NCI-H2171 (cell line): ENCODE results near the gene DLX4.

Experiments
- DNase-seq: peaks from one replicate; lab custom pipeline; 2025; lab: John Stamatoyannopoulos, UW

DLX4 gene

GRCh38 chr17:49946964-49947584 lies 21.9 kb upstream of the DLX4 start:
- no peak for DNase-seq

DNA sequence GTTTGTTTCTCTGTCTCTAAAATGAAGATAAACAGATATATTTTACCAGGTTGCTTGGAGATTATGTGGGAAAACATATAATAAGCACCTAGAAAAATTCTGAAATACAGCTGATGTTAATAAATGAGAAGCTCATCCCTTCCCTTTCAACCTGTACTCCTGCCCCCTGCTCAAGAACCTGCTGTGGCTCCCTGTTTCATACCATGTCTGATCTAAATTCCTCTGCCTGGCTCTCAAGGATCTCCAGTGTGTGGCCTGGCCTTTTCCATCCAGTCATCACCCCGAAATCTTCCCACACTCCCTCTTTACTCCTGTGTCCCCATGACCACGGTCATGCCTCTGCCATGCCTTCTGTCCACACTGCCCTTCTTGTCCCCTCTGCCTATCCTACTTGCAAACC lies 19.4 kb upstream of the DLX4 start:
- DNase-seq = no peak

DNA sequence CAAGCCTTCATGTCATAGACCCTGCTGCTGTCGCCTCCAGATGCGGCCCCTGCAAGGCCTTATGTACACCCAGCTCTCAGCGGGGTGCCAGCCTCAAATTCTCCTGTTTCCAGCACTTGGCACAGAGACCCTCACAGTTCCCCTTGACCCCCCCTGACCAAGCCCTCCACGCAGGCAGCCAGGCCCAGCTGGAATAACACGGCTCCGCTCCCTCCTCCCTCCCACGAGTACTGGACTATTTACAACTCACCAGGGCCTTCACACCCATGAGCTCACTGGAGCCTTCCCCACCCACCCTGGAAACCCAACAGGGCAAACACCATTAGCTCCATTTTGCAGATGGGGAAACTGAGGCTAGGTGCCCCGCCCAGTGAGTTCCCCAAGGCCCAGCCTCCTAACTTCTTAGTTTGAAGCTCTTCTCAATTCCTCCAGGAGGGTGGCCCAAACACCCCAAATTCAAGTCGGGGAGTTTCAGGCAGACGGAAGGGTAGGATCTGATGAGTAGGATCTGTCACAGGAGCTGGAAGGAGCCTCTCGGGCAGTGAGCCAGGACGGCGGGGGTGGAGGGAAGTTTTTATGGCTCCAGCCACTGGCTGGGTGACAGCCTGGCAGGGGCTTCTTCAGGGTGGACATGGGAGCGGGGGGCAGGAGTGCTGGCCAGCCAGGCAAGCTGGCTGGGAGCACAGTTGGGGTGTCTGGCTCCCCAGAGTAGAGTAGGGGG lies 17.5 kb upstream of the DLX4 start:
- no peak for DNase-seq

DNA sequence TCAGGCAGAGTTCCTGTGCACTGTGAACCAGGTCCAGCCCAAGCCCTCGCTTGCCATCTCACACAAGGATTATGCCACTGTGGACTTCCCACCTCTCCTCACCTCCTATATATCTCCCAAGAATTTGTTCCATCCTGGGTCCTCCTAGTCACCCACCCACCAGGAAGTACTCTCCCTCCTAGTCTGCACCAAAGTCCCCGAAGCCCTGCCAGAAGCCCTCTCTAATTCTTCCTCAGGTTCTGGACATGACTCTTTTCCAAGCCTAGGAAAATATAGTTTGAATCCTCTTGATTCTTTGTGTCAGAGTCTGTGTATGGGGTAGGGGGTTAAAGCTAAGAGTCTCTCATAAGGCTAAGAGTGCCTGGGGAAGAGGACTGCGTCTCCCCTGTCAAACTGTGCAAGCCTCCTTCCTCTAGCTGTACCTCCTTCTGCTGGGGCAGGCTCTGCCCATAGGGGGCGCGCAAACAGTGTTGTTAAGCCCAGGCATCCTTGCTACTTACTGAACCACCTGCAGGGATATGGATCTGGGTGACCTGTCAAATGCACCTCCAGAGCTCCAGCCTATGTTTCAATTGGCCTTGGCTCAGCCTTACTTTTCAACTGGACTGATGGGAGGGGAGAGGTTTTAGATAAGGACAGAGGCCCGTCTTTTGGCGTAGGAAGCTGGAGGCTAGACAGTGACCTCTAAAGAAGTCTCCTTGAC lies 16.6 kb upstream of the DLX4 start:
- no peak for DNase-seq

DNA sequence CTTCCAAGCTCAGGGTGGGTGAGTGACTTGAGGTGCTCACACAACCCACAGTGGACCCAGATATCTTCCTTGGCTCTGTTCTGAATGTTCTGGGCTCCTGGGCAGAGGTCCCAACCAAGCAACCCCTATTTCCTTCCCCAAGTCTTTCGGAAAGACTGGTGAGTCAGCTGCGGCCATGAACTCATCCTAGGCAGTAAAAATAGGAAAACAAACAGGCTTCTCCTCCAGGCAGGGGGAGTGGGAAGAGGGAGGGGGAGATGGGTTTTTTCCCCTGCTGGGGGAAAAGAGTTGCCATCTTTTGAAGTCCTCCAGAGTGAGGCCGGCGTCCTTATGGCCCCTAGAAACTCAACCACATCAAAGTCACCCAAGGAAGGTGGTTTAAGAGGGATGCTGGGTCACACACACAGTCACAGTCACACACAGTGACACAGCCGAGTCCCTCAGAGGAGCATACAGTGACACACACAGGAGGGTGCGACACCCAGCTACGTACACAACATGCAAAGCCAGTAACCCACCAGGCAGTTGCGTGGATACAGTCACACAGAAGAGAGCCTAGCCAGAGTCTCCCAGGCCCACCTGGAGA lies 16.0 kb upstream of the DLX4 start:
- no peak for DNase-seq

DNA sequence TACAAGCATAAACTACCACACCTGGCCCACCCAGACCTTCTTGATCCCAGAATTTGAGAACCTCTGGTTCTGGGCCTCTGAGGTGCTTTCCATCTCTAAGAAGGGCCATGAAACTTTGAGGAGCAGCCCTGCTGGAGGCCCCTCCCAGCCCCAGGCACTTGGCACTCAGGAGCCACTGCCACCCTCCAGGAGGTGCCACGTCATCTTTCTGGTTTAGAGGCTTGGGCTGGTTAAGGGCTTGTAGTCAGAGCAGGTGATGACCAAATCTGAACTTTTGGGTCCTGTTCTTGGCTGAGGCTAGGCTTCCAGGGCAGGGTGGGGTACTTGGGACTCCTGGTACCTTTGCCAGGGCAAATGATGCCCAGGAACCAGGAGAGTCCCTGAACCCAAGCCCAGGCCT lies 13.8 kb upstream of the DLX4 start:
- DNase-seq = no peak

DNA sequence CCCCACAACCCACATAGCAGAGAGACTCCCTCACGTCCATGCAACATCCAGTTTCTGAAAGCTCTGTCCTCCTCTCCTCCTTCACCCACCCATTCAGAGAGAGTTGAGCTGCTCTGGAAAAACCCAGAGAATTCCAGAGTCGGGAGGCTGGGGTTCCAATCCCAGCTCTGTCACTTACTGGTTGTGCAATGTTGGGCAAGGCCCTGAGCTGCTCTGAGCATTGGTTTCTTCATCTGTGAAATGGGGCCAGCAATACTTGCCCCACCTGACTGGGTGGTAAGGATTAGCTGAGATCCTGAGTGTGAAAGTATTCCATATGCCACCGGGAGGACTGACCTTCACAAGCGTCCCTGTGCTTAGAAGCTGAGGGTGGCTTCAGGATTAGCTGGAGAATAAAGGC lies 12.2 kb upstream of the DLX4 start:
- DNase-seq = no peak

DNA sequence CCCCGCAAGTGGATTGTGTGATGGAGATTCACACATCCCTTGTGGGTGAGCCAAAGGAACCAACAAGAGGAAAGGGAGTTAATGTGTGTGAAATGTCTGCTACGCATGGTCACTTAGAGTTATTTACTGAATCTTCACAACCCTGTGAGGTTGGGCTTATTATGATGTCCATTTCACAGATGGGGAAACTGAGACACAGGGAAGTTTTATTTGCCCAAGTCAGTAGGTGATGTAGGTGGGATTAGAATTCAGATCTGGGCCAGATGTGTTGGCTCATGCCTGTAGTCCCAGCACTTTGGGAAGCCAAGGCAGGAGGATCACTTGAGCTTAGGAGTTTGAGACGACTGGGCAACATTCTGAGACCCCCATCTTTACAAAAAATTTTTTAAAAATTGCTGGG lies 11.6 kb upstream of the DLX4 start:
- DNase-seq = no peak

- DNase-seq = no peak
These were observed 10.3 kb upstream of the DLX4 start for GRCh38 chr17:49958723-49959122.

DNA sequence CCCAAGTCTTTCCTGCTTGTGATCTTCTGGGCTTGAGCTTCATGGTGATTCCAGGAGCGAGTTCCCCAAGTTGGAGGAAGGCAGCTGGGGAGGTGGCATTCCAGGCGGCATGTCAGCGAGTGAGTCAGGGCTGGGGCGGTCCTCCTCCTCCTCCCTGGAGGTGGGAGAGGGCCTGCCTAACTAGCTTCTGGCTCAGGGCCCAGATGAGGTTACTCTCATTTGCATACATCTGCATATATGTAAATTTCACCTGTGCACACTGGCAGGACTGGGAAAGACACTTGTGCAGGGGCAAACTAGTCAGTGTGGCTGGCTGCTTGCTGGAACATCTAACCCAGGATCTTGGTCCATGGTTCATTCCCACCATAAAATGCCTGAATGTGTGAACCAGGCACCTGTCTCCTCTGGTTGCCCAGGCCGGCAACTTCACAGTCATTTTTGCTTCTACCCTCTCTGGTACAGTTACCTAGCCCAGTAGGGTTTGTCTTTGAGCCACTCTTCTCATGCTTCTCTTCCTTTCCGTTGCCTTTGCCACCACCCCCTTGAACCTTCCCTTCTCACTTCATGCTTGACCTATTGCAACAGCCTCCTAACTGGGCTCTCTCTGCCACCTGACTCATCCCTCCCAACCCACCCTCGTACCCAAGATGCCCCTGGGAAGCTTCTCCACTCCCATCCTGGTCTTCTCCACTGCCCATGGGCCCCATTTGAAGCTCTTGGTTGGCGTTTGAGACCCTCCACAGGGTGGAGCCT lies 9.6 kb upstream of the DLX4 start:
- no peak for DNase-seq

DNA sequence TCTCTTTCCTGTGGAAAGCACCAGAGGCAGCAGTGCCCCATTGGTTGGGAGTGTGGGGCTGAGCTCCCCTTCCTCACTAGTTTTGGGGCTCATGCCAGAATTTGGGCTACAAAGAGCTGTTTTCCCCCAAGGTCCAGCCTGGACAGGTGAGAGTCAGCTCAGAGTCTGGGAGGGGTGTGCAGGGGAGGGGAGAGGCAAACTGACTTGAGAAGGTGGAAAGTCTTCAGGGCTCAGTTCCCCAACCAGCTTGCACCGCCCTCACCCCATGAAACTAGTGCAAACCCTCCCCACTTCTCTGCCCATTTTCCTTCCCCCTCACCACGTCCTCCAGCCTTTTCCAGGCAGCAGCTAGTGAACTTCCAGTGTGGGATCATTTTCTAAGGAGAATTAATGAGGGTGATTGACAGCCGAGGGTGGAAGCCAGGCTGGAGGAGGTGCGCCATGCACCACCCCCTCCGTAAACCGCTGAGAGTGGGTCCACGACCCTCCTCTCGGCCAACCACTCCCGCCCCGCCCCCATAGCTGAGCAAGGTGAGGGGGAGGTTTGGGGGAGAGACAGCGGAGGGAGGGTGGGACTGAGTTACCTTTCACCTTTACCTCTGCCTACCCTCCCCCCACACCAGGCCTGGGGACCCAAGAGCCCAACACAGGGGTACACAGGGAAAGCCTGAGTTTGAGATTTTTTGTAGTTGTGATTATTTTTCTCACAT lies 6.2 kb upstream of the DLX4 start:
- DNase-seq = no peak

- DNase-seq = no peak
These were observed 5.7 kb upstream of the DLX4 start for GRCh38 chr17:49963309-49963625.

DNA sequence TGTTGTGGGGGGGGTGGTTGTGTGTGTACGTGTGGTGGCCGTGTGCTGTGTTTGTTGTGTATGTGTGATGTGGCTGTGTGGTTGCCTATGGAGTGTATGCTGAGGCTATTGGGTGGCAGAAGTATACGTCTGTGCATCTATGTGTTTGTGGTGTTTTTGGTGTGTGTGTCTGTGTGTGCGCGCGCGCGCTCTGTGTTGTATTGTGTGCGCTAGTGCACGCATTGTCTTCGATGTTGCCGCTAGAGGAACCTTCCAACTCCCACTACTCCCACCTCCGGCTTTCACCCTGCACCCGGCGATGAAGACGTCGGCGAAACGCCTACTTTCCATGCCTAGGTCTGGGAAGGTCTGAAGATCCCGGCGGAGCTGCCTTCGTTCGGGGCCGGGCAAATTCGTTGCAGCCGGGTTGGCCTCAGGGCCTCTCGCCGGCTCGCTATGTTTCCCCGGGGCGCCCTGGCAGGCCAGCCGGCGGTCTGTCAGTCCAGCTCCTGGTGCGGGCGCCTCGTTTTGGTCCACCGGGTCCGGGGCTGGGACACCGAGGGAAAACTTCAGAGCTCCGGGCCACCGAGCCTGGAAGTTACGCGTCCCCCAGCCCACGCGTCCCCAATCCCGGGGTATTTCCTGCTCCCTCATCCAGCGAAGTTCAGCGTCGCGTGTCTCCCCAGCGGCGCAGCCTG lies 5.2 kb upstream of the DLX4 start:
- no peak for DNase-seq

DNA sequence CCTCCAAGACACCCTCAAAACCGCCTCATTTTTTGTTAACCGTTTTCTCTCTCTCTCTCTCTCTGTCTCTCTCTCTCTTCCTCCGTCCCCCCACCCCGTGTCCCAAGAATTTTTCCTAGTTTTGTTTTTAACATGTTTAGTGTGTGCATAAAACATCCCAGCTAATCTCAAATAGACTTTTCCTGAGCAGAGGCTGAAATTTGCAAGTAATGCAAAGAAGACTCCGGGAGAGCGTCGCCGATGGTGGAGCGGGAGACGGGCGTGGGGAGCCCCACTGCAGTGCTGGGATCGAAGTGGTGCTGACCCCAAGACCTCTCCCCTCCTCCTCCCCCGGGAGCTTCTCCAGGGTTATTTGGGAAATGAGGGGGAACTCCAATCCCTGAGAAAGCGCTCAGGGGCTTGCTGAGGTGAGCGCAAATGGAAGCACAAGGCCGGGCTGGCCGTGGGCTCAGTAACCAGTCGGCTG lies 4.7 kb upstream of the DLX4 start:
- DNase-seq = no peak

DNA sequence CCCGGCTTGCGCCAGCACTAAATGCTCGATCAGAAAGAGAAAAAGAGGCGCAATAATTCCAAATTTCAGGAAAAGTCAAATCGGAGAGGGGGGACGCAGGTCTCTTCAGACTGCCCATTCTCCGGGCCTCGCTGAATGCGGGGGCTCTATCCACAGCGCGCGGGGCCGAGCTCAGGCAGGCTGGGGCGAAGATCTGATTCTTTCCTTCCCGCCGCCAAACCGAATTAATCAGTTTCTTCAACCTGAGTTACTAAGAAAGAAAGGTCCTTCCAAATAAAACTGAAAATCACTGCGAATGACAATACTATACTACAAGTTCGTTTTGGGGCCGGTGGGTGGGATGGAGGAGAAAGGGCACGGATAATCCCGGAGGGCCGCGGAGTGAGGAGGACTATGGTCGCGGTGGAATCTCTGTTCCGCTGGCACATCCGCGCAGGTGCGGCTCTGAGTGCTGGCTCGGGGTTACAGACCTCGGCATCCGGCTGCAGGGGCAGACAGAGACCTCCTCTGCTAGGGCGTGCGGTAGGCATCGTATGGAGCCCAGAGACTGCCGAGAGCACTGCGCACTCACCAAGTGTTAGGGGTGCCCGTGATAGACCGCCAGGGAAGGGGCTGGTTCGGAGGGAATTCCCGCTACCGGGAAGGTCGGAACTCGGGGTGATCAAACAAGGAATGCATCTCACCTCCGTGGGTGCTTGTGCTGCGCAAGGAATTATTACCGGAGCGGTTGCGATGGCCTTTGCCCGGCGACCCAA lies 4.0 kb upstream of the DLX4 start:
- no peak for DNase-seq

DNA sequence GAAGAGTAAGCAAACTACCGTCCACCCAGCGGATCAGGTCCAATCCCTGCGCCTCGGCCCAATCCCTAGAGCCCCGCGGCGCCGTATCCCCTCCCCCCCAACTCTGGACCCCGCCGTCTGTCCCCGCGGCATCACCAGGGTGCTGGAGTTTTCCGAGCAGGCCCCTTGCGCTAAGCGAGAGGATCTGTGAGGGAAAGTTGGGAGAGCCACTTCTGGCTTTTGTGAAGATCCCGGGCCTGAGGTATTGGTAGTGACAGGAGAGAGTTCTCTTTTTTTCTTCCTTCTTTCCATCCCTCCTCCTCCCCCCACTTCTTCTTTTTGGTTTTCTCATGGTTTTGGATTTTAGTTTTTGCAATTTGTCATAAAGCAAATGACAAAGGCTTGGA lies 3.5 kb upstream of the DLX4 start:
- no peak for DNase-seq

- DNase-seq = no peak
These were observed 2.2 kb upstream of the DLX4 start for GRCh38 chr17:49966767-49967166.

DNA sequence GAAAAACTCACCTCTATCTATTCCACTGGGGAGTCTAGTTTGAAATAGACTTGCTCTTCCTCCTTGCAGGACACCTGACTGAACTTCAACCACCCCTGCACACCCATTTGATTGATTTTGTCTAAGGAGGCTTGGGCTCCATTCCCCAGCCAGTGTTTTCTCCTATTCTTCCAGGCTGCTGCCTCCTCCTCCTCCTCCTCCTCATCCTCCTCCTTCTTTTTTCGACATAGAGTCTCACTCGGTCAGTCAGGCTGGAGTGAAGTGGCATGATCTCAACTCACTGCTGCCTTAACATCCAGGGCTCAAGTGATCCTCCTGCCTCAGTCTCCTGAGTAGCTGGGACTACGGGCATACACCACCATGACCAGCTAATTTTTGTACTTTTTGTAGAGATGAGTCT lies 1.8 kb upstream of the DLX4 start:
- DNase-seq = no peak

DNA sequence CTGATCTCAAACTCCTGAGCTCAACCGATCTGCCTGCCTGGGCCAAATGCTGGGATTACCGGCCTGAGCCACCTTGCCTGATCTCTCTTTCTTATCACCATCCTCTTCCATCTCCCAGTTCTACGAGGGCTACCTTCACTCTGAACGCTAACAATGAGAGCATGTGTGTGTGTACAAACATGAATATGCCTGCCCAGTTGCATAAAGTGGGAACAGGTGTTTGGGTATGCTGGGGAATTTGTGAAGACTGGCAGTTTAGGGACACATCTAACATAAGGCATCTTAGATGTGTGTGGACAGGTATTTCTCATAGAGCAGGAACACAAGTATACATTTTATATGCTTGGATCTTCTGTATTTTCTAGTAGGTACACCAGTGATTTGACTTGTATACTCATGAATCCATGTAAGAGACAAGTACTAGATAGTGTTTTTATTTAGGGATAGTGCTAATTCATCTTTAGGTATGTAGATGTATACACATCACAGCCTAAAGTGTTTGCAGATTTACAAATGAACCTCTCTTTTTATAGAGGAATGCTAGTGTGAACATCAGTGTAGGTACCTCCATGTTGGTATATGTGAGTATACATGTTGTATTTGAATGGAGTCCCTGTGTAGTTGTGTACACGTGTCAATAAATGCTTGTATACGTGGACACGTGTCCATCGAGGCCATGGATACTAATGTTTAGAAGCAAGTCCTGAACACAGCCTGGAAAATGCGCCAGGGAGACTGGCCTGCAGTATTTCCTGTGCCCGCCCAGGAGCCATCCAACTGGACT lies 1.2 kb upstream of the DLX4 start:
- no peak for DNase-seq
